HEK293 (cell line): ENCODE data around the gene CCDC14.

Source experiments
- BCL11A ChIP-seq: fragments of 450-650 bp; formaldehyde crosslinking; IDR thresholded peaks from 2 replicates; pipeline ENCODE4 v1.5.1; 2016; ENCODE audit warnings: low read depth, missing biosample characterization, missing genetic modification characterization
- CTCF ChIP-seq: fragments of 450-650 bp; formaldehyde crosslinking; IDR thresholded peaks from 2 replicates; pipeline ENCODE4 v1.5.1; 2016; ENCODE audit warnings: missing biosample characterization, missing genetic modification characterization
- GLI4 ChIP-seq: fragments of 450-650 bp; formaldehyde crosslinking; IDR thresholded peaks from 2 replicates; pipeline ENCODE4 v1.5.1; 2016; ENCODE audit warnings: missing biosample characterization, missing genetic modification characterization
- KLF10 ChIP-seq: fragments of 450-650 bp; IDR thresholded peaks from 2 replicates; pipeline ENCODE4 v1.5.1; 2018; ENCODE audit warnings: missing biosample characterization, mild to moderate bottlenecking, missing genetic modification characterization
- OSR2 ChIP-seq: fragments of 450-650 bp; formaldehyde crosslinking; IDR thresholded peaks from 2 replicates; pipeline ENCODE4 v1.5.1; 2016; ENCODE audit warnings: missing biosample characterization, missing genetic modification characterization
- ZBTB1 ChIP-seq: fragments of 450-650 bp; formaldehyde crosslinking; IDR thresholded peaks from 2 replicates; pipeline ENCODE4 v1.5.1; 2016; ENCODE audit warnings: missing biosample characterization, missing genetic modification characterization
- ZNF133 ChIP-seq: fragments of 450-650 bp; formaldehyde crosslinking; IDR thresholded peaks from 2 replicates; pipeline ENCODE4 v1.5.1; 2016; ENCODE audit warnings: missing biosample characterization, missing genetic modification characterization
- ZNF221 ChIP-seq: fragments of 450-650 bp; formaldehyde crosslinking; IDR thresholded peaks from 2 replicates; pipeline ENCODE4 v1.5.1; 2017; ENCODE audit warnings: missing biosample characterization, missing genetic modification characterization, borderline replicate concordance
- ZNF24 ChIP-seq: fragments of 450-650 bp; formaldehyde crosslinking; IDR thresholded peaks from 2 replicates; pipeline ENCODE4 v1.5.1; 2016; ENCODE audit warnings: missing biosample characterization, missing genetic modification characterization
- ZNF830 ChIP-seq: fragments of 450-650 bp; IDR thresholded peaks from 2 replicates; pipeline ENCODE4 v1.5.0; 2018; ENCODE audit warnings: missing biosample characterization, missing genetic modification characterization, low read depth, mild to moderate bottlenecking, moderate library complexity
- ZSCAN18 ChIP-seq: fragments of 450-650 bp; formaldehyde crosslinking; IDR thresholded peaks from 2 replicates; pipeline ENCODE4 v1.5.1; 2016; ENCODE audit warnings: missing biosample characterization, missing genetic modification characterization

DNA sequence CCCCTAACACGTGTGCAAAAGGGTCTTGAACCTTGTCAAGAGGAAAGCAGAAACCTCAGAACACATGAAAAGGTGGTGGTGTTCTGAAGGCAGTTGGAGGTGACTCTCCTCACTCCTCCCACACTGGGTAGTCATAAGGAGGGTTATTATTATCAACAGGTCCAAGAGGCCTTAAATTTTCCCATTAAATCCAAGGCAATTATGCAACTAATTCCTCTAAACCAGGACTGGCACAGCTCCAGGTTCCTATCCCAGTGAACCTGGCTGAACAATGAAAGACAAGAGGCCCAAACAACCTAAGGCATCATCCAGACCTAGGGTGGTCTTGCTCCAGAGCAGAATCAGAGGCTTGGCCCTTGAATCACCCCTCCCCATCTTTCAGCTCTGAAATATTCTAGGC, 91.9 kb downstream of the CCDC14 start:
- TF ChIP-seq ZNF221 (tag by site-specific recombination): no peak
- TF ChIP-seq ZNF24 (tag by site-specific recombination): no peak
- no peak for TF ChIP-seq ZNF133 (tag by site-specific recombination)
- no peak for TF ChIP-seq ZBTB1 (tag by site-specific recombination)
- TF ChIP-seq OSR2 (tag by site-specific recombination): no peak
- TF ChIP-seq BCL11A (tag by site-specific recombination): no peak
- TF ChIP-seq CTCF (tag by site-specific recombination): no peak
- no peak for TF ChIP-seq GLI4 (tag by site-specific recombination)
- TF ChIP-seq ZSCAN18 (tag by site-specific recombination): no peak
- no peak for TF ChIP-seq KLF10 (tag by site-specific recombination)
- TF ChIP-seq ZNF830 (tag by site-specific recombination): no peak
